AG04449 (cell line): ENCODE results near the gene TNS3.

Experiments used
- CTCF ChIA-PET: fragments of 350-600 bp; formaldehyde crosslinking; extraction: SDS; loops from one replicate; lab custom pipeline; 2021; ENCODE audit warnings: antibody characterized with exemption; lab: Yijun Ruan, JAX
- POLR2A ChIA-PET: fragments of 400-600, 350-600 bp; formaldehyde crosslinking; extraction: SDS; loops from one replicate; lab custom pipeline; 2020; ENCODE audit warnings: antibody characterized with exemption, inconsistent platforms; lab: Yijun Ruan, JAX
- DNase-seq: peaks from one replicate; pipeline ENCODE4 v3.0.0-alpha.2; 2010; ENCODE audit warnings: low read depth, low spot score
- H3K4me3 ChIP-seq: 2 replicates; pipeline ENCODE4 v1.5.1; 2011; ENCODE audit warnings: low read depth, mild to moderate bottlenecking, control low read depth, low read length
- CTCF ChIP-seq: IDR thresholded peaks from one replicate; pipeline ENCODE4 v1.5.1; 2011; ENCODE audit warnings: mild to moderate bottlenecking, moderate library complexity, low read length, control low read depth, inconsistent platforms; ENCODE audit not compliant: insufficient read depth; ENCODE audit errors: missing control alignments

The TNS3 gene

GRCh38 chr7:47330561-47331178 lies 251.2 kb downstream of the TNS3 start:
- no peak for TF ChIP-seq CTCF
- H3K4me3 ChIP-seq = no peak overlapping the region
- ChIA-PET POLR2A (no interaction called here), CTCF (no interaction called here)
- no peak for DNase-seq

GRCh38 chr7:47330026-47330425 lies 251.9 kb downstream of the TNS3 start:
- no peak for DNase-seq
- CTCF ChIA-PET = no interaction called here

GRCh38 chr7:47329320-47329926 lies 252.5 kb downstream of the TNS3 start:
- ChIA-PET POLR2A (no interaction called here), CTCF (no interaction called here)
- no peak overlapping the region for H3K4me3 ChIP-seq
- no peak for TF ChIP-seq CTCF
- DNase-seq = no peak

More at GRCh38 chr7:47330026-47330425, 251.9 kb downstream of the TNS3 start:
- H3K4me3 ChIP-seq = no peak overlapping the region
- POLR2A ChIA-PET = no interaction called here
- TF ChIP-seq CTCF = no peak

GRCh38 chr7:47328392-47329319 lies 253.3 kb downstream of the TNS3 start:
- no peak for DNase-seq
- peak overlapping the region; percentile 23 for H3K4me3 ChIP-seq
- ChIA-PET CTCF (interaction anchor here (0.8 to 1.9 kb wide), 3 partner anchors 13 to 27 kb away, joined by 3 to 8 read pairs (median 3); no protein-coding TSS in a partner anchor), POLR2A (interaction anchor here (0.6 to 1.0 kb wide), 4 partner anchors 35 to 1463 kb away, joined by 3 to 4 read pairs (median 3); no protein-coding TSS in a partner anchor)
- no peak for TF ChIP-seq CTCF

- no peak for TF ChIP-seq CTCF
- POLR2A ChIA-PET = interaction anchor here (0.6 to 1.0 kb wide), 4 partner anchors 34 to 1463 kb away, joined by 3 to 4 read pairs (median 3); no protein-coding TSS in a partner anchor
- peak overlapping the region; percentile 55 for H3K4me3 ChIP-seq
- CTCF ChIA-PET = interaction anchor here (0.8 to 2.4 kb wide), 7 partner anchors 10 to 74 kb away, joined by 3 to 13 read pairs (median 6); no protein-coding TSS in a partner anchor
- DNase-seq = no peak
These were observed 254.1 kb downstream of the TNS3 start for GRCh38 chr7:47327698-47328391.
